GM20000 (cell line): ENCODE measurements around the gene COL4A2.

Source experiments
- DNase-seq: peaks from one replicate; pipeline ENCODE4 v3.0.0; 2012; ENCODE audit warnings: low spot score
- TF ChIP-seq, protein P1 (sequence below): IDR thresholded peaks from 2 replicates; pipeline ENCODE4 v1.5.1; 2012; ENCODE audit warnings: mild to moderate bottlenecking, control low read depth; ENCODE audit errors: extremely low read depth, missing control alignments

The COL4A2 gene

DNA sequence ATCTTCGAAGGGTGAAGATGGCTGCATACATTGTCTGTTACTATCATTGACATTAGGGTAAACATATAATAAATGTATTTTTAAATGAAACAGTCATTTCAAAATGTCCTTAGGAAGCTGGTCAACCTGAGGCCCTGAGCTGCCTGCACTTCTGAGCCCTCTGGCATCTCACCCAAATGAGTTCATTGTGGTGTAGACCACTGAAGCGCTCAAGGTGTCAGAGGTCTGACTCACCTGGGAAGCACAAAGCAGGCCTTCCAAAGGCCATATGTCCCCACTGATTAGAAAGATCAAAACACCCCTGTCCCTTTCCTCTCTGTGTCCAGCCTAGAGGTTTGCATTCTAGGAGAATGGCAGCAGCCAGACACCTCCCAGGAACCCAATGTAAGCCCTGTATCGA, 59.6 kb downstream of the COL4A2 start:
- DNase-seq: no peak
- TF ChIP-seq, protein P1, sequence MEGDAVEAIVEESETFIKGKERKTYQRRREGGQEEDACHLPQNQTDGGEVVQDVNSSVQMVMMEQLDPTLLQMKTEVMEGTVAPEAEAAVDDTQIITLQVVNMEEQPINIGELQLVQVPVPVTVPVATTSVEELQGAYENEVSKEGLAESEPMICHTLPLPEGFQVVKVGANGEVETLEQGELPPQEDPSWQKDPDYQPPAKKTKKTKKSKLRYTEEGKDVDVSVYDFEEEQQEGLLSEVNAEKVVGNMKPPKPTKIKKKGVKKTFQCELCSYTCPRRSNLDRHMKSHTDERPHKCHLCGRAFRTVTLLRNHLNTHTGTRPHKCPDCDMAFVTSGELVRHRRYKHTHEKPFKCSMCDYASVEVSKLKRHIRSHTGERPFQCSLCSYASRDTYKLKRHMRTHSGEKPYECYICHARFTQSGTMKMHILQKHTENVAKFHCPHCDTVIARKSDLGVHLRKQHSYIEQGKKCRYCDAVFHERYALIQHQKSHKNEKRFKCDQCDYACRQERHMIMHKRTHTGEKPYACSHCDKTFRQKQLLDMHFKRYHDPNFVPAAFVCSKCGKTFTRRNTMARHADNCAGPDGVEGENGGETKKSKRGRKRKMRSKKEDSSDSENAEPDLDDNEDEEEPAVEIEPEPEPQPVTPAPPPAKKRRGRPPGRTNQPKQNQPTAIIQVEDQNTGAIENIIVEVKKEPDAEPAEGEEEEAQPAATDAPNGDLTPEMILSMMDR: no peak

DNA sequence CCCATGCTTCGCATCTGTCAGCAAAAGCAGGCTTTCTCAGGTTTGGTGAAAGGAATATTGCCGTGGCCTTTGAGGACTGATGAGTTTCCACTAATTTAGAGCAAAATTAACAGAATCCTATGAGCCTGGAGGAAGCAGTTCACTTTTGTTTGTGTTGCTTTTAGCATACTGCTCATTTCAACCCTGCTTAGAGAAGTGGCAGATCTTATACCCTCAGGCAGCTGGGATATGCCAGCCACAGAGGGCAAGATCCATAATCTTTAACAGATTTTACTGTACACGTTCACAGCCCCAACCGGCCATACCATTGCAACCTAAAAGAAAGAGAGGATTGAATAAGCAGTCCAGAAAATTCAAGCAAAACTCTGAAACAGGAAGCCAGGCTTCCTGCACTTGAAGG, 60.5 kb downstream of the COL4A2 start:
- DNase-seq: no peak
- TF ChIP-seq, protein P1: no peak

DNA sequence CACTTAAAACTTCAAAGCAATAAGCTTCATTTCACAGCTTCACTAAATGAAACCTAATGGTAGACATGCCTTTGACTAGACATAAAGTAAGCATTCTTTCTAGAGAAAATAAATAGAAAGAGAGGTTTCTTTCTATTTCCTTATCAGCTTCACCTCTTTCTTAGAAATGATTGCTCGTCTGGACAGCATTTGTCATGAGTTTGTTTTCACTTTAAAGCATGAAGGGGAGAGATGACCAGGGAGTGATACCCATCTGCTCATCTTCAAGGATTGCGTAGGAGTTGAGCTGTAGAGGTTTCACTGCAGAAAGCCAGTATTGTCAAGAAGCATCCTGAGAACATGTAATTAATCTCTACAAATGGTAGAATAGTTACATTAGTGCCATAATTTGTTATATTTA, 61.3 kb downstream of the COL4A2 start:
- DNase-seq: no peak
- TF ChIP-seq, protein P1: no peak

DNA sequence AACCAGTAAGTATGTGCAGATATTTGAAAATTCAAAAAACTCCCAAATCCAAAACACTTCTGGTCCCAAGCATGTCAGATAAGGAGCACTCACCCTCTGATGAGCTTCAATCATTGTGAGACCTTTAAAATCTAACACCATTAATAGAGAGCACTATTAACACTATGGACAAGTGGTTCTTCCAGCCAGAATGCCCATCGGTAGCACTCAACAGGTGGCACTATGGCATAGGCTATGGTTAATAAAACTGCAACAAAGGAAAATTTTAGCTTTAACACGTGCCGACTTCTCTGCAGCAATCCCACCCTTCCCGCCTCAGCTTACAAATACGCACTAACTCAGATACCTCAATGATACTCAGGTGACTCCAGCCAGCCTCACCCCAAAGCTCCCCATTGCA, 62.3 kb downstream of the COL4A2 start:
- TF ChIP-seq, protein P1: no peak

DNA sequence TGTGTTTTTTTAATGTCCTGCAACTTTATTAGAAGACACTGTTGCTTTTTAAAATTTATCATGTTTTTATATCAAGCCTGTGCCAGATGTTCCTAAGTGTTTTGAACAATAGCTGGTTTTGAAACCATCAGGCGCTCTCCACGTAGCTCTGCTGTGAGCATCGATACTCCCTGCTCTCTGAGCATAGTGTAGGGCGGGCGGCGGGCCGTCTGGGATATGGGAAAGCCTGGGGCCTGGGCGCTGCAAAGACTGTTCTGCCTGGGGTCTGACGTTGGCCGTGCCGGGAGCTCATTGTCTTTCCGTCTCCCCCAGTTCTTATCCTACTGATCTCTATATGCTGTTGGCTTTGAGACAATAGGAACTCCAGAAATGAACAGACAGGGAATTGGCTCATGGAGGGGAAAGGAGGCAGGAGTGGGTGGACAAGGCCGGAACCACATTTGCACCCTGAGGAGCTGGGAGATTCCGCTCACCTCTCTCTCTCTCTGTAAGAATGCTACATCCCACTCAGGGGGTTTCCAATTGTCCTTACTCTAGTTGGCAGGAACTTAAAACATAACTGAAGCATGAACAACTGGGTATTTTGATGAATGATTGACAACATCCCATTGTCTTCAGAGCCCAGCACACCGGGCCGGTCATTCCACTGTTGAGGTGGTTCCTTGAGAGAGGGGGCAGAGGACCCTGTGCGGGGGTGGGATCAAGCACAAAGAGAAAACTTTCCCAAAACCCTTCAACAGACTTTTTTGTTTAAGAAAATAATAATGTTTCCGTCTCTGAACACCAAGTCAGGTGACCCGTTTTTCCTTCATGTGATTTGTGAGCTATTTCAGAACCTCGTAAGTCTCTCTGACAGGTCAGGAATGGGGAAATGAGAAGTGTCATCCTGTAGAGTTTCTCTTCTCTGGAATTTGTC, 64.7 kb downstream of the COL4A2 start:
- no peak for DNase-seq
- TF ChIP-seq, protein P1: no peak

More for the DNA sequence above, 62.3 kb downstream of the COL4A2 start:
- DNase-seq: no peak

DNA sequence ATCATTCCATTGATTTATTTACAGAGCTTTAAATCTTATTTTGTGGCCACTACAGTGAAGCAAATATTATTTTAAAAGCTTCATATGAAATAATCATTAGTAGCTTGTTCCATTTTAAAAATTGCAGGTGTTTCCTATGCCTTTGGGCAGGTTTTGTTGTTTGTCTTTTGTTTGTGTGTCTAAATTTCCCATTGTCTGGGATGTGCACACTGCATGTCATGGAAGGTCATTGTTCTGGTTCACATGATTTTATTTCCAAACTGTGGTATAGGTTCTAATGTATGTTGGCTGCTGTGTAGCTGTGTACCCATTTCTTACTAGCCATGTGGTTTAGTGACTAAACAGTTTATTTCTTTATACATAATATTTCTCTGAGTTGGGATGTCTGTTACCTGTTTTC, 65.6 kb downstream of the COL4A2 start:
- TF ChIP-seq, protein P1: no peak
- DNase-seq: no peak

DNA sequence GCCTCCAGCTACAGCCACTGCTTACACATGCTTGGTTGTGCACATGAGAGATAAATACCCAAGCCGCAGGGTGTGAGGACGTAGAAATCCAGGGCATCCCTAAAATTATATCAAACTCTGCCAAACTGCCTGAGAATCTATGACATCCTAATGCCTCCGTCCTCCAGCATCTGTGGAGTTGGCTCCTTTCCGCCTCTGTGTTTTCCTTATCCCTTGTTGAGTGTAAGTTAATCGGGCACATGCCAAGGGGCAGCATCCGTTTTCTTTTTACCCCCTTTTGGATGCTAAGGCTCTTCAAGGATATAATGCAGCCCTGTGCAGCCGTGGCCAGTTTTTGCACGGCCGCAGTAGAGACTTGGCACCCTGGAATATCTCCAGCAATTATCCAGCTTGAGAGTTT, 66.5 kb downstream of the COL4A2 start:
- TF ChIP-seq, protein P1: no peak
- no peak for DNase-seq
